ENCODE results near the gene HECTD4. TPM values are rescaled to one million over a fixed set of nuclear protein-coding genes. Genes with fewer than 3 reads are reported as not detected.
"Not testable (repeated sequence)": the region's sequence is repeated elsewhere in the genome, so short reads cannot be mapped to it uniquely, and the experiment has no call there.

Gene HECTD4
- total RNA-seq, 1 donor from 2014 or later: 16.7 TPM

DNA sequence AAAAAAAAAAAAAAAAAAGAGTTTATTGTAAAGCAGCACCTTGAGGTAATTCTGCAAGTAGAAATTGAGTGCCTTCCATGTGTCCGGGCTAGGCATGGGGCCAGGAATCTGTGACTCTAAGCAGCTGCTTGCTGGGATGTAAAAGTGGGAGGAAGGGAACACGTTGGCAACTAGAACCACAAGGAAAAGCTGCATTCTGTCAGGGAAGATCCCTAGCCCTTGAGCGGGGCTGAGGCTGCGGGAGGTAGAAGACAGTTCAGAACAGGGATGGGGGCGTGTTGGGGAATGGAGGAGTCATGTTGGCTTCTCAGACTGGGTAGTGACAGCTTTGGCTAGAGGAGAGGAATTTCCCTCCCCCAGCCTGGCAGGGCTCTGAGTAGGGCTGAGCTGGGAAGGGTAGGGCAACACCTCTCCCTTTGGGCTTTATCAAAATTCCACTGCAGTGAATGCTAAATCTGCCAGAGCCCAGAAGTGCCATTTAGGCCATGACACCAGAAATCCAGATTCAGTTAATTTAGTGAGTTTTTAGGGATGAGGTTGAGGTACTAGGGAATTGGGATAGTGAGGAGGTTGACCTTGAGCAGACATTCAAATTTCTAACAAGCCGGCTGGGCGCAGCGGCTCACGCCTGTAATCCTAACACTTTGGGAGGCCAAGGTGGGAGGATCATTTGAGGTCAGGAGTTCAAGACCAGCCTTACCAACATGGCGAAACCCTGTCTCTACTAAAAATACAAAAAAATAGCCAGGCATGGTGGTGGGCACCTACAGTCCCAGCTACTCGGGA lies 260.3 kb downstream of the HECTD4 start:
- no peak for DNase-seq (ENCODE audit: low read depth in 2 of 2)

- no peak for DNase-seq (ENCODE audit: low read depth in 2 of 2)
Measured at GRCh38 chr12:112117685-112118084, 264.5 kb downstream of the HECTD4 start.

DNA sequence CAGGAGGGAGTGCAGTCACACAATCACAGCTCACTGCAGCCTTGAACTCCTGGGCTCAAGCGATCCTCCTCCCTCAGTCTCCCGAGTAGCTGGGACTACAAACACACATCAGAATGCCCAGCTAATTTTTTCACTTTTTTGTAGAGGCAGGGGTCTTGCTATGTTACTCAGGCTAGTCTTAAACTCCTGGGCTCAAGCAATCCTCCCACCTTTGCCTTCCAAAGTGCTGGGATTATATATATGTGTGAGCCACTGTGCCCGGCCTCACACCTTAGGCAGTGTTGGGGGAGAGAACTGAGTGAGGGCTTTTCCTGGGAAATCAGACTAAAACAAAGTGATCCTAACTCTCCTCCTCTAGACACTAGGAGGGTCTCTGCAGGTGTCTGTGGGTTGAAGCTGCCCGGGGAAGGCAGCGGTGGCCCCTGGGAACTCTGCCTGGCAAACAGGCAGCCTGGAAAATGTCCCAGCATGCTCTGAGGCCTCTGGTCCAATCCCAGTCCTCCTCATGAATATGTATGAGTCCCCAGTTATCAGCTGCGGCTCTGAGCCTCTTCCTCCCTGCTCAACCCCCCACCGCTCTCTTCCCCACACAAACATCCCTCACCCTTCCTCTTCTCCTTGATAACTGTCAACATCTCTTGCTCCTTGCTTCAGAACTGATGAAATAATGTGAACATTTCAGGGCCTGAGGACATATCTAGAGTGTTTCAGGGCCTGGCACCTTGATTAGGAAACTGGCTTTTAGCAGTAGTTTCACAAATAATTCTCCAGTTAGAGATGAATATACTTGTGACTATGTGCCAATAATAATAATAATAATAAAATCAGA lies 265.8 kb downstream of the HECTD4 start:
- peak; percentile 75 to 83 for DNase-seq (ENCODE audit: low read depth in 2 of 2)

GRCh38 chr12:112115259-112116045 lies 266.8 kb downstream of the HECTD4 start:
- no peak for DNase-seq (ENCODE audit: low read depth in 2 of 2)

GRCh38 chr12:112112409-112113133 lies 269.7 kb downstream of the HECTD4 start:
- DNase-seq (ENCODE audit: low read depth in 2 of 2): no peak

- DNase-seq (ENCODE audit: low read depth in 2 of 2): no peak
Measured at GRCh38 chr12:112111931-112112330, 270.3 kb downstream of the HECTD4 start.

DNA sequence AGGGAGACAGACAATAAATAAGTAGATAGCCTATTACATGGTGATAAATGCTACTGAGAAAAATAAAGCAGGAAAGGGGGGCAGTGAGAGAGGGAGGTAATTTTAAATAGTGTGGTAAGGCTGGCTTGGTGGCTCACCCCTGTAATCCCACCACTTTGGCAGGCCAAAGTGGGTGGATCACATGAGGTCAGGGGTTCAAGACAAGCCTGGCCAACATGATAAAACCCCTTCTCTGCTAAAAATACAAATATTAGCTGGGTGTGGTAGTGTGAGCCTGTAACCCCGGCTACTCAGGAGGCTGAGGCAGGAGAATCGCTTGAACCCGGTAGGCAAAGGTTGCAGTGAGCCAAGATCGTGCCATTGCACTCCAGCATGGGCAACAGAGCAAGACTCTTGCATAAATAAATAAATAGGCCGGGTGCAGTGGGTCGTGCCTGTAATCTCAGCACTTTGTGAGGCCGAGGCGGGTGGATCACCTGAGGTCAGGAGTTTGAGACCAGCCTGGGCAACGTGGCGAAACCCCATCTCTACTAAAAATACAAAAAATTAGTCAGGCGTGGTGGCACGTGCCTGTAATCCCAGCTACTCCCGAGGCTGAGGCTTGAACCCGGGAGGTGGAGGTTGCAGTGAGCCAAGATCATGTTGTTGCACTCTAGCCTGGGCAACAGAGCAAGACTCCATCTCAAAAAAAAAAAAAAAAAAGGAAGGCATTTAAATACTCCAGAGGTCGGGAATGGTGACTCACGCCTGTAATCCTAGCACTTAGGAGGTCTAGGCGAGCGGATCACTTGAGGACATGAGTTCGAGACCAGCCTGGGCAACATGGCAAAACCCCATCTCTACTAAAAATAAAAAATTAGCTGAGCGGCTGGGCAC lies 271.2 kb downstream of the HECTD4 start:
- DNase-seq (ENCODE audit: low read depth in 2 of 2): not testable (repeated sequence)

Other genes starting within 250 kb of the HECTD4 start
- 478 and 588 TPM in 2 replicates for gene RPL6, start 27.2 kb upstream of the HECTD4 start, total RNA-seq
- 46.2 and 60.3 TPM in 2 replicates for gene PTPN11, start 36.5 kb upstream of the HECTD4 start, total RNA-seq

Measured in lung microvascular endothelial cell (primary cell).